Measurements from ENCODE around the gene MGLL.

GRCh38 chr3:127656906-127657305 is 165.4 kb downstream of the MGLL start:
- TF ChIP-seq CTCF (IDR thresholded peaks at IDR 0.05) (no peak), POLR2A (IDR thresholded peaks at IDR 0.05) (no peak)
